Esophagus (tissue), 2 donors: ENCODE results near the gene NDST1. TPM values are rescaled to one million over a fixed set of nuclear protein-coding genes. Genes with fewer than 3 reads are reported as not detected.

Experiments used
- H3K27ac ChIP-seq, 2 donors: one replicate each; pipeline ENCODE4 v1.5.1; 2013; ENCODE audit warnings: low read depth in 2 of 2, mild to moderate bottlenecking in 2 of 2, inconsistent platforms in 1 of 2, low read length in 1 of 2, moderate library complexity in 1 of 2
- H3K27me3 ChIP-seq, 2 donors: one replicate each; pipeline ENCODE4 v1.6.1; 2013; ENCODE audit warnings: low read length in 2 of 2, control low read depth in 1 of 2, mild to moderate bottlenecking in 1 of 2; ENCODE audit not compliant: insufficient read depth in 2 of 2, control insufficient read depth in 1 of 2
- H3K36me3 ChIP-seq, 2 donors: one replicate each; pipeline ENCODE4 v1.6.1; 2013; ENCODE audit warnings: low read length in 1 of 2; ENCODE audit not compliant: control insufficient read depth in 2 of 2, insufficient read depth in 2 of 2
- H3K4me1 ChIP-seq, 2 donors: one replicate each; pipeline ENCODE4 v1.6.1; 2013; ENCODE audit warnings: low read length in 1 of 2; ENCODE audit not compliant: control insufficient read depth in 2 of 2, insufficient read depth in 2 of 2
- H3K4me3 ChIP-seq, 2 donors: one replicate each; pipeline ENCODE4 v1.5.1; 2013; ENCODE audit warnings: low read length in 2 of 2, mild to moderate bottlenecking in 2 of 2, low read depth in 1 of 2, moderate library complexity in 1 of 2
- H3K9me3 ChIP-seq, 2 donors: one replicate each; pipeline ENCODE4 v1.6.1; 2013; ENCODE audit warnings: mild to moderate bottlenecking in 2 of 2, low read depth in 1 of 2, low read length in 1 of 2, moderate library complexity in 1 of 2; ENCODE audit not compliant: control insufficient read depth in 2 of 2, insufficient read depth in 1 of 2
- WGBS, 2 donors: extraction: QIAGEN DNeasy Blood & Tissue Kit; methylation state at CpG; one replicate each; pipeline ENCODE4 v1.1.7; 2013; 5-methylcytosine and 5-hydroxymethylcytosine counted together
- polyA plus RNA-seq, 2 donors: library from polyadenylated mRNA; stranded (reverse); fragments of 200-250 nt; gene quantifications; one replicate each; pipeline ENCODE4 v1.2.3, GENCODE V29; 2013
- donor health status: healthy with polysubstance abuse.
- donor health status: Bipolar disorder and iron deficiency.

NDST1 gene
- polyA plus RNA-seq, 2 donors: 29.9 to 37.3 TPM

GRCh38 chr5:150497989-150498317, 10.0 kb upstream of the NDST1 start:
- no peaks in the 10 kb centered on the region for H3K27me3 ChIP-seq
- peaks cover 35 to 49% of the 10 kb centered on the region in 2 donors for H3K4me1 ChIP-seq
- H3K36me3 ChIP-seq: peaks cover 0 to 2% of the 10 kb centered on the region in 2 donors
- H3K9me3 ChIP-seq: no peaks in the 10 kb centered on the region
- H3K27ac ChIP-seq: peak overlapping the region; percentile 94 to 96
- H3K4me3 ChIP-seq: peak overlapping the region in 1 of 2 donors; percentile 7
- WGBS, 2 donors: 55 to 57% methylated on average over 5 of the region's 5 CpGs

- peaks cover 35 to 51% of the 10 kb centered on the region in 2 donors for H3K4me1 ChIP-seq
- 53 to 58% methylated on average over 6 of the region's 6 CpGs for WGBS, 2 donors
- peak overlapping the region; percentile 94 to 96 for H3K27ac ChIP-seq
- H3K4me3 ChIP-seq: no peak overlapping the region
- no peaks in the 10 kb centered on the region for H3K27me3 ChIP-seq
- peaks cover 0 to 2% of the 10 kb centered on the region in 2 donors for H3K36me3 ChIP-seq
- H3K9me3 ChIP-seq: no peaks in the 10 kb centered on the region
These were observed 9.4 kb upstream of the NDST1 start for GRCh38 chr5:150498501-150498900.

DNA sequence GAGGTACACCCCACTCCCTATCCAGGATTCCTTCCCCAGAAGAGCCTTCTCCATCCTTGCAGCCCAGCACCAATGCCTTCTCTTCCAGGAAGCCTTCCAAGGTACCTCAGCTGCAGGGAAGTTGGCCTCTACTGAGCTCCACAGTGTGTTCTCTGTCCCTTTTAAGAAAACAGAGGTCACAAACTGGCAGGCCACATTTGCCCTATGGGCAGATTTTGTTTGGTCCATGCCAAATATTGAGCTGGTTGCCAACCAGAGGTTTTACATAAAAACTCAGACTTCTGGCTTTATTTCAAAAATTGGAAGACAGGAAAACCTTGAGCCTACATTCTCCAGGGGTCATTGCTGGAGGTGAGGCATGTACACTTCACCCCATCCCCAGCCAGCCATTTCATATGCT, 9.0 kb upstream of the NDST1 start:
- peaks cover 38 to 56% of the 10 kb centered on the region in 2 donors for H3K4me1 ChIP-seq
- peak overlapping the region; percentile 94 to 96 for H3K27ac ChIP-seq
- no peak overlapping the region for H3K4me3 ChIP-seq
- H3K27me3 ChIP-seq: no peaks in the 10 kb centered on the region
- no peaks in the 10 kb centered on the region for H3K9me3 ChIP-seq
- peaks cover 0 to 2% of the 10 kb centered on the region in 2 donors for H3K36me3 ChIP-seq

- no peak overlapping the region for H3K4me3 ChIP-seq
- 75 to 83% methylated on average over 7 of the region's 7 CpGs for WGBS, 2 donors
- no peaks in the 10 kb centered on the region for H3K9me3 ChIP-seq
- H3K4me1 ChIP-seq: peaks cover 42 to 61% of the 10 kb centered on the region in 2 donors
- peaks cover 0 to 2% of the 10 kb centered on the region in 2 donors for H3K36me3 ChIP-seq
- H3K27me3 ChIP-seq: no peaks in the 10 kb centered on the region
- peak overlapping the region; percentile 9 to 96 for H3K27ac ChIP-seq
These were observed 8.4 kb upstream of the NDST1 start for GRCh38 chr5:150499437-150499956.

DNA sequence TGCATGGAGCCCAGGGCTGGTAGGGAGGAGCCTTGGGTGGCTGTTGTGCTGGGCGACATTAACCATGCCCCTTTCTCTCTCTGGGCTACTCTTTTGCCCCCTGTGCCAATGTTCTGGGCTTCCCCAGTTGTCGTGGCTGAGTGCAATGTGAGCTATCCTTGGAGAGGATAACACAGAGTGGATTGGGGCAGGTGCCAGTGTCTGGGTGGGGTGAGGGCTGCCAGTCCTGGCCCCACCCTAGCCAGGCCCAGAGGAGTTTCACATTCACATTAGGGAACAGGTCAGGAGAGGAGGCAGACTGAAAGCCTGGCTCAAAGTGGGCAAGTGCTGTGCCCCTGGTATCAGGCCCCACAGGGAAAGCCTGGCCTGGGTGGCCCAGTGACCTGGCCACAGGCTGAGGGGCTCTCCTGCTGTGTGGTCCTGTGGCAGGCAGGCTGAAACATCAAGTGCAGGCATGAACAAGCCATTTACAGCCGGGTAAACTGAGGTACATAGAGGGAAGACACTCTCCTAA, 7.5 kb upstream of the NDST1 start:
- Histone ChIP-seq H3K9me3 (no peaks in the 10 kb centered on the region), H3K27ac (peak overlapping the region; percentile 67 to 93), H3K27me3 (no peaks in the 10 kb centered on the region), H3K4me3 (no peak overlapping the region), H3K4me1 (peaks cover 42 to 66% of the 10 kb centered on the region in 2 donors), H3K36me3 (peaks cover 0 to 2% of the 10 kb centered on the region in 2 donors)
- 49 to 53% methylated on average over 3 of the region's 3 CpGs for WGBS, 2 donors

DNA sequence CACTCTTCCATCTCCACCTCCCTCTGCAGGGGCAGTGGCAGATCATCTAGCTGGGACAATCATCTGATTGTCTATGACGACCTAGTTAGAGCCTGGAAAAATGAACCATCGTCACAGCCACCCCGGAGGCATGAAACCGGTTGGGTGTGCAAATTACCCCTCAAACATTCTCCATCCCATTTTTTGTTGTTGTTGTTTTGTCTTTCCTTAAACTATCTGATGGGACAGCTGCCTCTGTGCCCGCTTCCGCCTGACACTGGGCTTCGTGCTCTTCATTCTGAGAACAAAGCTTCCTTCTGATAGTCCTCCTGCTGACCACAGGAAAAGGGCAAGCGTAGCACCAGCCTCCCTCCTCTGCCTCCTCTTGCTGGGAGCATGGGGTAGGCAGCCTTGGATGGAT, 7.0 kb upstream of the NDST1 start:
- H3K4me3 ChIP-seq: no peak overlapping the region
- 69 to 83% methylated on average over 8 of the region's 8 CpGs for WGBS, 2 donors
- peaks cover 0 to 2% of the 10 kb centered on the region in 2 donors for H3K36me3 ChIP-seq
- no peaks in the 10 kb centered on the region for H3K27me3 ChIP-seq
- H3K9me3 ChIP-seq: no peaks in the 10 kb centered on the region
- H3K27ac ChIP-seq: peak overlapping the region; percentile 67 to 93
- H3K4me1 ChIP-seq: peaks cover 42 to 69% of the 10 kb centered on the region in 2 donors

- Histone ChIP-seq H3K36me3 (peaks cover 0 to 2% of the 10 kb centered on the region in 2 donors), H3K9me3 (no peaks in the 10 kb centered on the region), H3K27me3 (no peaks in the 10 kb centered on the region), H3K27ac (peak overlapping the region; percentile 67 to 93), H3K4me3 (no peak overlapping the region), H3K4me1 (peaks cover 46 to 74% of the 10 kb centered on the region in 2 donors)
- 49 to 57% methylated on average over 8 of the region's 8 CpGs for WGBS, 2 donors
These were observed 5.8 kb upstream of the NDST1 start for GRCh38 chr5:150502106-150502505.

DNA sequence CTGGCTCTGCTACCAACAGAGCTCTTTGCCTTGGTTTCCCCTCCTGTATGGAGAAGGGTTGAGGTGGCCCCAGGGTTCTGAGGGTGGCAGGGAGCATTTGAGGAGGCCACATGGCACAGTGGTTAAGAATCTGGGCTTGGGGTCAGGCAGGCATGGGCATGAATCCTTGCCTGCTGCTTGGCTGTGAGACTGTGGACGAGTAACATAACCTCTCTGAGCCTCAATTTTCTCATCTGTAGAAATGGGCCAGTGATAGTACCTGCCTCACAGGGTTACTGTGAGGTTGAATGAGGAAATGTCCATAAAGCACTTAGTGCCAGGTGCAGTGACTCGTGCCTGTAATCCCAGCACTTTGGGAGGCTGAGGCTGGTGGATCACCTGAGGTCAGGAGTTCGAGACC, 5.1 kb upstream of the NDST1 start:
- 65 to 71% methylated on average over 3 of the region's 3 CpGs for WGBS, 2 donors
- H3K9me3 ChIP-seq: no peaks in the 10 kb centered on the region
- peaks cover 49 to 74% of the 10 kb centered on the region in 2 donors for H3K4me1 ChIP-seq
- H3K4me3 ChIP-seq: no peak overlapping the region
- peak overlapping the region; percentile 67 to 93 for H3K27ac ChIP-seq
- H3K36me3 ChIP-seq: no peaks in the 10 kb centered on the region
- H3K27me3 ChIP-seq: no peaks in the 10 kb centered on the region

DNA sequence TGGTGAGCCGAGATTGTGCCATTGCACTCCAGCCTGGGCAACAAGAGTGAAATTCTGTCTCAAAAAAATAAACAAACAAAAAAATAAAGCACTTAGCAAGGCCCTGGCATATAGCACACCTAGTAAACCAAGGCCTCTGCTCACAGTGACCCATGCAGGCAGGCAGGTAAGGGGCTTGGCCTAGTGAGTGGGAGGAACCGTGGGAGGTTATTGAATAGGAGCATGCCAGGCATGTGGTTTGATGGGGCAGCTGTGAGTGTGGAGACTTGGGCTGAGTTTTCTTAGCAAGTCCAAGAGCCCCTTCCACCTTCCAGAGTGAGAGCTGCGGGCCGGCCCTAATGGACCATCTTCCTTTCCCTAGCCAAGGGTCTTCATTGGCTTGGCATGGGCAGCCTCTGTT, 4.5 kb upstream of the NDST1 start:
- H3K4me3 ChIP-seq: no peak overlapping the region
- H3K27me3 ChIP-seq: no peaks in the 10 kb centered on the region
- H3K27ac ChIP-seq: peak overlapping the region; percentile 68 to 94
- H3K4me1 ChIP-seq: peaks cover 52 to 75% of the 10 kb centered on the region in 2 donors
- WGBS, 2 donors: 86 to 88% methylated on average over 4 of the region's 4 CpGs
- H3K9me3 ChIP-seq: no peaks in the 10 kb centered on the region
- no peaks in the 10 kb centered on the region for H3K36me3 ChIP-seq

DNA sequence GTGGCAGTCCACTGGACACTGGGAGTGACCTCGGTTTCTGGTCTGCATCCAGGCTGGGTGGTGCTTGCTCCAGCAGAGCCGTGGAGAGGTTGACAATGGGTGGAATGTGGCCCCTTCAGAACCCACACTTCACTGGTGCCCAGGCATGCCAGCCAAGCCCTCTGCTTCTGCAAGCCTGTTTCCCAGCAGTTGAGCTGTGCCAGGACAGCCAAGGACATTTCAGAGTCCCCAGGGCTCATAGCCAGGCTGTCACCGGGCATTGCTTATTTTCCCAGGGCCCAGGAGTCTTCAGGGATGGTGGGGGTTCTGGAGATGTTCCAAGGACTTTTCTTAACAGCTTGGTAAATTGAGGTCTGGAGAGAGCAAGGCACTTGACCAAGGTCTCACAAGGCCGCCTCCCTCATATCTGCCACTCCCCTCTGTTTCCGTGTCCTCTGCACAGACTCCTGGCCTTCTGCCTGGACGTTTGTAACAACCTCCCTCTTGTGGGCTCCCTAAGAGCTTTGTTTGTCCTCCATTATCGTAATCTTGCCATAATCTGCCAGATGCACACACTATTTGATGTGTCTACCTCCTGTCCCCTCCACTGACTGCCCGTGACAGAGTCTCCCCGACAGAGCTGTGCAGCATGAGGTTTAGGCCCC, 3.8 kb upstream of the NDST1 start:
- H3K27ac ChIP-seq: peak overlapping the region; percentile 68 to 94

More for the DNA sequence above, 3.8 kb upstream of the NDST1 start:
- Histone ChIP-seq H3K4me1 (peaks cover 53 to 70% of the 10 kb centered on the region in 2 donors), H3K27me3 (no peaks in the 10 kb centered on the region), H3K4me3 (no peak overlapping the region), H3K36me3 (no peaks in the 10 kb centered on the region), H3K9me3 (no peaks in the 10 kb centered on the region)
- 24 to 33% methylated on average over 9 of the region's 9 CpGs for WGBS, 2 donors
